PC-3 (cell line): ENCODE measurements around the gene GPR107.

ENCODE experiments used
- CTCF ChIP-seq: fragments of 300-600 bp; sonication (generic); conservative IDR thresholded peaks from 2 replicates; pipeline ENCODE4 v1.5.1; 2017; ENCODE audit warnings: antibody characterized with exemption, low read depth, mild to moderate bottlenecking, low read length
- EZH2 ChIP-seq: fragments of 300-600 bp; sonication (generic); IDR thresholded peaks from one replicate; pipeline ENCODE4 v1.6.1; 2017; ENCODE audit warnings: antibody characterized with exemption, mild to moderate bottlenecking, low read length; ENCODE audit not compliant: unreplicated experiment
- EZH2phosphoT487 ChIP-seq: fragments of 300-600 bp; sonication (generic); IDR thresholded peaks from 2 replicates; pipeline ENCODE4 v1.6.1; 2018; ENCODE audit warnings: mild to moderate bottlenecking, antibody characterized with exemption, low read length, borderline replicate concordance

GRCh38 chr9:130138791-130139190, 85.1 kb downstream of the GPR107 start:
- no peak for TF ChIP-seq CTCF
- no peak for TF ChIP-seq EZH2phosphoT487
- TF ChIP-seq EZH2 = no peak
